NCI-H226 (cell line): ENCODE data around the gene STON2.

Source experiments
- DNase-seq: peaks from one replicate; pipeline ENCODE4 v3.0.0-alpha.2; 2015

STON2 gene

GRCh38 chr14:81367563-81367962, 32.6 kb downstream of the STON2 start:
- DNase-seq = no peak

GRCh38 chr14:81366884-81367283, 33.2 kb downstream of the STON2 start:
- DNase-seq = no peak

GRCh38 chr14:81366214-81366613, 33.9 kb downstream of the STON2 start:
- no peak for DNase-seq

- DNase-seq = no peak
Observed at GRCh38 chr14:81363746-81364378, 36.3 kb downstream of the STON2 start.

- DNase-seq = no peak
Observed at GRCh38 chr14:81353691-81354323, 46.3 kb downstream of the STON2 start.

- no peak for DNase-seq
Observed at GRCh38 chr14:81352413-81352812, 47.7 kb downstream of the STON2 start.

GRCh38 chr14:81351205-81351604, 48.9 kb downstream of the STON2 start:
- no peak for DNase-seq

- DNase-seq = peak; percentile 29
Observed at GRCh38 chr14:81350344-81351130, 49.6 kb downstream of the STON2 start.

GRCh38 chr14:81348061-81348460, 52.1 kb downstream of the STON2 start:
- DNase-seq = no peak

GRCh38 chr14:81345781-81346180, 54.3 kb downstream of the STON2 start:
- DNase-seq = no peak

- DNase-seq = no peak
Observed at GRCh38 chr14:81344481-81345160, 55.5 kb downstream of the STON2 start.

GRCh38 chr14:81343701-81344100, 56.4 kb downstream of the STON2 start:
- DNase-seq = no peak

- no peak for DNase-seq
Observed at GRCh38 chr14:81342850-81343580, 57.1 kb downstream of the STON2 start.

GRCh38 chr14:81341781-81342180, 58.3 kb downstream of the STON2 start:
- DNase-seq = no peak

- no peak for DNase-seq
Observed at GRCh38 chr14:81341370-81341769, 58.8 kb downstream of the STON2 start.

- no peak for DNase-seq
Observed at GRCh38 chr14:81340201-81340600, 59.9 kb downstream of the STON2 start.

GRCh38 chr14:81337073-81337472, 63.1 kb downstream of the STON2 start:
- no peak for DNase-seq

GRCh38 chr14:81336009-81336408, 64.1 kb downstream of the STON2 start:
- DNase-seq = no peak

- no peak for DNase-seq
Observed at GRCh38 chr14:81332725-81333124, 67.4 kb downstream of the STON2 start.

- no peak for DNase-seq
Observed at GRCh38 chr14:81331229-81332021, 68.7 kb downstream of the STON2 start.

GRCh38 chr14:81330619-81331122, 69.5 kb downstream of the STON2 start:
- no peak for DNase-seq
